Right lobe of liver (tissue), 4 donors: Measurements from ENCODE around the gene BUD23.

Experiments
- POLR2A ChIP-seq: fragments of 450-650 bp; IDR thresholded peaks from one replicate; pipeline ENCODE4 v1.6.1; 2017; ENCODE audit warnings: antibody characterized with exemption, mild to moderate bottlenecking
- TF ChIP-seq, protein P1 (sequence below), 4 donors: fragments of 200-600 bp in 3 of 4; fragments of 450-650 bp in 1 of 4; IDR thresholded peaks; one replicate each; pipeline versions ENCODE4 v1.5.1 to v1.8.0; 2016 to 2022; ENCODE audit warnings: antibody characterized with exemption in 4 of 4, mild to moderate bottlenecking in 2 of 4
- donor health status: DM: no; HTN: no; CAD: no.
- donor health status: DM: no; HTN: no; CAD: no.
- donor health status: DM: no; HTN: yes; CAD: no.

GRCh38 chr7:73712773-73713172 lies 29.4 kb downstream of the BUD23 start:
- TF ChIP-seq, protein P1, sequence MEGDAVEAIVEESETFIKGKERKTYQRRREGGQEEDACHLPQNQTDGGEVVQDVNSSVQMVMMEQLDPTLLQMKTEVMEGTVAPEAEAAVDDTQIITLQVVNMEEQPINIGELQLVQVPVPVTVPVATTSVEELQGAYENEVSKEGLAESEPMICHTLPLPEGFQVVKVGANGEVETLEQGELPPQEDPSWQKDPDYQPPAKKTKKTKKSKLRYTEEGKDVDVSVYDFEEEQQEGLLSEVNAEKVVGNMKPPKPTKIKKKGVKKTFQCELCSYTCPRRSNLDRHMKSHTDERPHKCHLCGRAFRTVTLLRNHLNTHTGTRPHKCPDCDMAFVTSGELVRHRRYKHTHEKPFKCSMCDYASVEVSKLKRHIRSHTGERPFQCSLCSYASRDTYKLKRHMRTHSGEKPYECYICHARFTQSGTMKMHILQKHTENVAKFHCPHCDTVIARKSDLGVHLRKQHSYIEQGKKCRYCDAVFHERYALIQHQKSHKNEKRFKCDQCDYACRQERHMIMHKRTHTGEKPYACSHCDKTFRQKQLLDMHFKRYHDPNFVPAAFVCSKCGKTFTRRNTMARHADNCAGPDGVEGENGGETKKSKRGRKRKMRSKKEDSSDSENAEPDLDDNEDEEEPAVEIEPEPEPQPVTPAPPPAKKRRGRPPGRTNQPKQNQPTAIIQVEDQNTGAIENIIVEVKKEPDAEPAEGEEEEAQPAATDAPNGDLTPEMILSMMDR (IDR thresholded peaks at IDR 0.05) = no peak
- TF ChIP-seq POLR2A = no peak
